ENCODE data around the gene MPHOSPH9. TPM values are rescaled to one million over a fixed set of nuclear protein-coding genes. Genes with fewer than 3 reads are reported as not detected.

MPHOSPH9 gene
- total RNA-seq, 1 donor, result 61.3 TPM

DNA sequence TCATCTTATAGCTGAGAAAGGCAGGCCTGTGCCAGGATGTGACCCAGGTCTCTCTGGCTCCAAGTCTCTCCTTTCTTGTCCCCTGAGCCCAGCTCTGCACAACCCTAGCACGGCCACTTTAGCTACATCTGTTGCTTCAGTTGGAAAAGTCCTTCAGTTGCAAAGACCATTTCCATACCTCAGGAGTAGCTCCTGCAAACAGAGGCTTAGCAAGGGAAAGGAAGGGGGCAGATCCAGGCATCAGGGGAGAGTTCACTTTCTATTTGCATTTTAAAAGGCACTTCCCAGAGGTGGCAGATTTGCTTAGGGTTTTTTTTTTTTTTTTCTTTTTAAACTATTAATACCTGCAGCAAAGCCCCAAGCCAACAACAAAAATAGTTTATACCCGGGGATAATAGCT lies 79.0 kb downstream of the MPHOSPH9 start:
- TF ChIP-seq, protein P1, sequence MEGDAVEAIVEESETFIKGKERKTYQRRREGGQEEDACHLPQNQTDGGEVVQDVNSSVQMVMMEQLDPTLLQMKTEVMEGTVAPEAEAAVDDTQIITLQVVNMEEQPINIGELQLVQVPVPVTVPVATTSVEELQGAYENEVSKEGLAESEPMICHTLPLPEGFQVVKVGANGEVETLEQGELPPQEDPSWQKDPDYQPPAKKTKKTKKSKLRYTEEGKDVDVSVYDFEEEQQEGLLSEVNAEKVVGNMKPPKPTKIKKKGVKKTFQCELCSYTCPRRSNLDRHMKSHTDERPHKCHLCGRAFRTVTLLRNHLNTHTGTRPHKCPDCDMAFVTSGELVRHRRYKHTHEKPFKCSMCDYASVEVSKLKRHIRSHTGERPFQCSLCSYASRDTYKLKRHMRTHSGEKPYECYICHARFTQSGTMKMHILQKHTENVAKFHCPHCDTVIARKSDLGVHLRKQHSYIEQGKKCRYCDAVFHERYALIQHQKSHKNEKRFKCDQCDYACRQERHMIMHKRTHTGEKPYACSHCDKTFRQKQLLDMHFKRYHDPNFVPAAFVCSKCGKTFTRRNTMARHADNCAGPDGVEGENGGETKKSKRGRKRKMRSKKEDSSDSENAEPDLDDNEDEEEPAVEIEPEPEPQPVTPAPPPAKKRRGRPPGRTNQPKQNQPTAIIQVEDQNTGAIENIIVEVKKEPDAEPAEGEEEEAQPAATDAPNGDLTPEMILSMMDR (IDR thresholded peaks at IDR 0.05; ENCODE audit: insufficient read depth, low read depth, low read length), result no peak
- DNase-seq (ENCODE audit: low read depth), result no peak
- no peak overlapping the region for H3K4me3 ChIP-seq (ENCODE audit: low read depth, low read length)

DNA sequence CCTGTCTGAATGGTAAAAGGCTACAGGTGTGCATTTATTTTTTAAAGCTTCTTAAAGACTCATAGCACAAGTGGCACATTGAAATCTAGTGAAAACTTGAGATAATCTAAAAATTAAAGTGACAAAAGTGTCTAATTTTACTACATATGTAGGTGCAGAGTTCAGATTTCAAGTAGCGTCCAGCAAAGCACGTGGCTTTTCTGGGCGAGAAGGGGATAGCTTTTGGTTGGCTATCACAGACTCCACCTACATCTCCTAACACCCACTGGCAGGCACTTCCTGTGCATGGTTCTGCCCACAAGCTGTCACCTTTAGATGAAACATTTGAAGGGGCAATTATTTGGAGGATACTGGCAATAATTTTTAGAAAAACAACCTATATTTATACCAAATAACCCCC lies 80.1 kb downstream of the MPHOSPH9 start:
- DNase-seq (ENCODE audit: low read depth), result no peak
- TF ChIP-seq, protein P1 (IDR thresholded peaks at IDR 0.05; ENCODE audit: insufficient read depth, low read depth, low read length), result no peak

DNA sequence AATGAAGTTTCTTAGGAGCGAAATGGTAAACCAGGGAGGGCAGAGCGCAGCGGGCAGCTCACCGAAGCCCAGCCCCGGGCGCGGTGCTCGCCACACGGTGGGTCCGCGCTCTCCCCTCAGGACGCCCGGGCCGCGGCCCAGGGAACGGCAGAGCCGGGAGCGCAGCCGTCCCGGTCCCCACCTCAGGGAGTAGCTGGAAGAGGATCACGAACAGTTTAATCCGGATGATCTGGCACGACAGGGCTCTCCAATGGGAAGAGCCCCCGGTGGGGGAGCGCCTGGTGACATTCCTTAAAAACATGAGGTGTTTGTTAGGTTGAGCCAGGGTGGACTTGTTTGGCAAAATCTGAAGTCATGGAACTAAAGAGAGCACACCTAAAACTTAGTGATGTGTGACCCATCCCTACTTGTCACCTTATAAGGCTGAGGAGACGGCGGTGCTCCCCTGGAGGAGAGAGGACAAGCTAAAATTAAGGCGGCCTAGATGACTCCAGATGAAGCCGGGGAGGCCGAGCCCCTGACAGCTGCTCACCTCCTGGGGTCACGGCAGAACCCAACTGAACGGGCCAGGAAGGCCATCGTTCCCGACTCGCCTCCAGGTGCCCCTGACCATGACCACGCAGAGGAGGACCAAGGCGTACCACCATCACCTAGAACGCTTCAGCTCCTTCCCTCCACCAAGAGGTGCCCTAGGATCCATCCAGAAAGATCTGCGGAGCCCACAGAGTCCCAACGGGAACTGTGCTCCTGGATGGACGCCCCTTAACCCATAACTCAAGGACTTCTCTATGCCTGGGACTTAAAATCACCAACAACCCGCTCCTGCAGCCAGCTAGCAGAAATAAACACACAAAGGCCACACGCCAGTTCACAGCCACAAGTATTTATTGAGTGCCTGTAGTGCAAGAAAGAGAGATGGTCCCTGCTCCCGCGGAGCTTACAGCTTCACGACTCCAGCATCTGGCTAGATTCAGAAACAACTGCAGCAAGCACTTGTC lies 81.2 kb downstream of the MPHOSPH9 start:
- TF ChIP-seq, protein P1 (IDR thresholded peaks at IDR 0.05; ENCODE audit: insufficient read depth, low read depth, low read length), result no peak
- H3K4me3 ChIP-seq (ENCODE audit: low read depth, low read length), result peak overlapping the region; percentile 62
- peak; percentile 55 for DNase-seq (ENCODE audit: low read depth)

More for the DNA sequence above, 80.1 kb downstream of the MPHOSPH9 start:
- H3K4me3 ChIP-seq (ENCODE audit: low read depth, low read length), result no peak overlapping the region

DNA sequence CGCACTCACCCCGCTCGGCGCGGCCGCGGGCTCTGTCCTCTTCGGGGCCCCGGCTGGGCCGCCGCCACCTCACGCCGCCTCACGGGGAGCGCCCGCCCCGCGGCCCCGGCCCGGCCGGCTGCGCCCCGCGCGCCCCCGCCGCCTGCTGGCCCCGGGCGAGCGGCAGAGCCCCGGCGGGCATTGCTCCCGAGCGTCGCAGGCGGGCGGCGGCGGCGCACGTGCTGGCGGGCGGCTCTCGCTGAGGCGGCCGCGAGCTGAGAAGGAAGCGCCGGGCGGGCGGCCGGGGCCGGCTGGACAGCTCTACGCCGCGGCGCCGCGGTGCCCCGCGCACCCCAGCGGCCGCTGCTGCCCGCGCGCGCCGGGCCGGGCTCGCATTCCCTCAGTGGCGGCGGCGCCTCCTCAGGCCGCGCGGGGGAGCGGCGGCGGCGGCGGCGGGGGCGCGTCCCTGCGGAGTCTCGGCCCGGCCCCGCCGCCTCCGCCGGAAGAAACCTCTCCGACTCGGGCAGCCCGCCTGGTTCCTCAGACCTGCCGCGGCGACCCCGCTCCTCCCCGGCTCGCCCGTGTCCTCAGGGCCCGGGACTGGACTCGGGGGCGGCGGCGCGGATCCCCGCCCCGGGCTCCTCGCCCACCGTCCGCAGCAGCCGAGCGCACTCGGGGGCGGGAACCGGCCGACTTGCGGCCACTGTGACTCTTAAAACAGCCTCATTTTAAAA lies 82.0 kb downstream of the MPHOSPH9 start, which contains the start of gene PITPNM2:
Gene PITPNM2 (minus strand): TSS at position 347 of the 713 bp plus-strand sequence. CDS start 116,500 bp downstream, outside the sequence.
- TF ChIP-seq, protein P1 (IDR thresholded peaks at IDR 0.05; ENCODE audit: insufficient read depth, low read depth, low read length), result no peak
- peak within 1 kb of the TSS; percentile 67 for H3K4me3 ChIP-seq (ENCODE audit: low read depth, low read length)
- peak; percentile 68 for DNase-seq (ENCODE audit: low read depth)

DNA sequence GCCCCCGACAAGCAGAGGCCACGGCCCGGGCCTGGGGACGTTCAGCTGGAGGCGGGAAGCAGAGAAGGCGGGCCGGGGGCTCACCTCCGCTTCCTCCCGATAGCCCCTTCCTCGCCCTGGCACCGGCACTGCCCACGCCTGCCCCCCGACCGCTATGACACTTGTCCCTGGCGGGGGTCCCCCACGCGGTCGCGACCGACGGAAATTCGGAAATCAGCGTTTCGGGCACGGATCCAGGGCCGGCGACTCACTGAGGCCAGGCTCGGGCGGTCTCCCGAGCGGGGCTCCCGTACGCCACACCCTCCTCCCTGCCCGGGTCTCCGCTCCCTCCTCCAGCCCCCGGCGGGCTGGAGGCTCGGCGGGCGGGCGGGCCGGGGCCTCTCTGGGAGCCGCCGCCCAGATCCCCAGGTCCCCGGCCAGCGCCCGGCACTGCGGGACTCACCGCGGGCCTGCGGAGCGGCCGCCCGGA lies 82.6 kb downstream of the MPHOSPH9 start:
- peak overlapping the region; percentile 67 for H3K4me3 ChIP-seq (ENCODE audit: low read depth, low read length)
- TF ChIP-seq, protein P1 (IDR thresholded peaks at IDR 0.05; ENCODE audit: insufficient read depth, low read depth, low read length), result no peak
- DNase-seq (ENCODE audit: low read depth), result no peak

DNA sequence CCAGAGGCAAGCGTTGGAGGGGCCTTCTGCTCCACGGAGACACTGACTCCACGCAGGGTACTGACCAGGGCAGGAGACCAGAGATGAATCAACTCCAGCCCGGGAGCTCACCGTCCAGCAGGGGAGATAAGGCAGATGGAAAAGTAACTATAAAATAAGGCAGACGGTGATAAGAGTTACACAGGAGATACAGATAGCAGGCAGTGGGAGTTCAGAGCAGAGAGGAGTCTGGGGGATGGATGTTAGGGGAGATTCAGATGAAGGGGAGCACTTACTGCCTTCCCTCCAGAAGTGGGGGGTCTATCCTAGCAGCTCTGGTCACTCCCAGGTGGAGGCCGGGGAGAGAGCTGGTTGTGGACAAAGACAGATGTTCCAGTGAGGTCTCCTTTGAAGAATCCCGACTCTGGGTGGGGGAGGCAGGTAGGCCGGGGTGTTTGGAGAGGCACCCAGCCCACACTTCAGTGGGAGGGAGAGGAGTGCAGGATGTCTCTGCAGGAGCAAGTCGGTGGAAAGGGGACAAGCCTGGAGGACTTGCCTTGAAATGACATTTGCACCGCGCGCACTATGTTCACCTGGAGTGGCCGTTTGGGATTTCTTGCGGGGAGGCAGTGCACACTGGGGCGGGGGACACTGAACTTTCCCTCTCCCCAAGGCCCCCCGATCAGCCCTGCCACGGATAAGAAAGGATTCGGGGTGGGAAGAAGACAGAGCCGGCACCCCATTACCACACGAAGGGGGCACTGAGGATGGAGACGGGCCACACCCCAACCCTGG lies 83.3 kb downstream of the MPHOSPH9 start:
- TF ChIP-seq, protein P1 (IDR thresholded peaks at IDR 0.05; ENCODE audit: insufficient read depth, low read depth, low read length), result no peak

More for the DNA sequence above, 83.3 kb downstream of the MPHOSPH9 start:
- peak overlapping the region; percentile 67 for H3K4me3 ChIP-seq (ENCODE audit: low read depth, low read length)
- DNase-seq (ENCODE audit: low read depth), result peak; percentile 44
